ENCODE results near the gene BCL2A1.
"Not testable (repeated sequence)": the region's sequence is repeated elsewhere in the genome, so short reads cannot be mapped to it uniquely, and the experiment has no call there.

BCL2A1 gene

DNA sequence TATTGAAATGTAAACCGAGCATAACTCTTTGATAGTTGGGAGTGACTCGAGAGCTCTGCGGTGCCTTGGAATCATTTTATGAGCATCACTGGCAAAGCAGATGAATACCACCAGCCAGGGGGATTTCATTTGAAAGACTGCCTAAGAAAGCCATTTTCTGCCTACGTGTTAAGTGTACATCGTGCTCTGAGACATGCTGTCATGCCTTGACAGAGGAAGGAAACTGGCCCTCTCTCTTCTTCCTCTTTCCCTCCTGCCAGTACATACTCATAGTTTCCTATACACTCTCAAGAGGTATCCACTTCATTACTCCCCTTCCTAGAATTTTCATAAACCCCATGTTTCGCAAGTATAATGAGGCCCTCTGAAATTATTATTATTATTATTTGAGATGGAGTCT lies 8.8 kb downstream of the BCL2A1 start:
- DNase-seq: no peak

DNA sequence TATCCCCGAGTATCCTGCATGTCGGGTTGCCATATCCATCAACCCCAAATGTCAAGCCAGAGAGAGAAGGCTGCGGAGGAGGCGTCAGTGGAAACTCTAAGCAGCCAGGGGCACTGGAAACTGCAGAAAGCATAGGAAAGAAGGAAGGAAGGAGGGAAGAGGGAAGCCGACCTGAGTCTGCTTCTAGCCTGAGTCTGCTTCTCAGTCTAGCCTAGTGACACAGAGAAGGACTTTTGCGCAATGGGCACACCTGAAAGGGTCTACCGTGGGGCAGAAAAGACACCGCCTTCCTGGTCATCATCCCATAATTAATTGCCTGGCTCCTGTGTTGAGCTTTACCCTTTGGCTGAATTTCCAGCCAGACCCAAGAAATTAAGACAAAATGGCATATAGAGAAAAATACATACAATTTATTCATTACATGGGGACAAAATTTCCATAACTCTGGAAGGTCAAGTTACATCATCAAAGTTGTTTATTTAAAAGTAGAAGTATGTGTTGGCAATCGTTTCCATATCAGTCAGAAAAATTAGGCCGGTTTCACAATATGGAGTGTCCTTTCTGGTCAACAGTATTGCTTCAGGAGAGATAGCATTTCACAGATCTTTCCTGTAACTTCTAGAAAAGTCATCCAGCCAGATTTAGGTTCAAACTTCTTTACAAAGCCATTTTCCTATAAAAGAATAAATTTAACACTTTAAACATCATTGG lies 10.3 kb downstream of the BCL2A1 start:
- DNase-seq: no peak

DNA sequence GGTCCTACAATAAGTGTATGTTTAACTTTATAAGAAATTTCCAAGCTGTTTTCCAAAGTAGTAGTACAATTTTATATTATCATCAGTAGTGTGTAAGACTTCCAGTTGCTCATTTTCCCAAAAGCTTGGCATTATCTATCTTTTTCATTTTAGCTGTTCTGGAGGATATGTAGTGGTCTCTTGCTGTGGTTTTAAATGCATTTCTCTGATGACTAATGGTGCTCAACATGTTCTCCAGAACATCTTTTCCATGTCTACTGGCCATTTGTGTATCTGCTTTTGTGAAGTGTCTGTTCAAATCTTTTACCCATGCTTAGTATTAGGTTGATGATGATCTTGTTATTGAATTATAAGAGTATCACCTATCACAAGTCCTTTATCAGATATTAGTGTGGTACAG lies 13.3 kb downstream of the BCL2A1 start:
- DNase-seq: no peak

DNA sequence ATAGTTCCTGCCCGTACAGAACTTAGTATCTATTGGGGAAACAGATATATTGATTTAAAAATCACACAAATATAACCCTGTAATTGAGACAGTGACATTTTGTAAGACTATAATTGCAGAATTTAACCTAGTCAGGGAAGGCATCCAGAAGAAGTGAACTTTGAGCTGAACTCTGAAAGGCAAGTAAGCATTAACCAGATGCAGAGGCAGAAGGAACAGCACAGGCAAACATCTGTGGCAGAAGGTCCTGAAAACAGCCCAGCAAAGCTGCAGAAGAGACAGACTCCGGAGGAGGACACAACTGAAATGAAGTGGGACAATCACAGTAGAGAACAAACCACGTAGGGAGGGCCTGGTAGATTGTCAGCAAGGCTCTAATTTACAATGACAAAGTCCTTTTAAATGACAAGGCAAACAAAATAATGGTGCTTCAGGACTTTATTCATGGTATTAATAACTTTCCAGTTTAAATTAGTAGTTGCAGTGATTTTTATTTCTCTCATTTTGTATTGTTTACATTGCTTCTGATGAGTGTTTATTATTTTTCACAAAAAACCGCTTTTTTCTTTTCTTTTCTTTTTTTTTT lies 14.5 kb downstream of the BCL2A1 start:
- DNase-seq: no peak

DNA sequence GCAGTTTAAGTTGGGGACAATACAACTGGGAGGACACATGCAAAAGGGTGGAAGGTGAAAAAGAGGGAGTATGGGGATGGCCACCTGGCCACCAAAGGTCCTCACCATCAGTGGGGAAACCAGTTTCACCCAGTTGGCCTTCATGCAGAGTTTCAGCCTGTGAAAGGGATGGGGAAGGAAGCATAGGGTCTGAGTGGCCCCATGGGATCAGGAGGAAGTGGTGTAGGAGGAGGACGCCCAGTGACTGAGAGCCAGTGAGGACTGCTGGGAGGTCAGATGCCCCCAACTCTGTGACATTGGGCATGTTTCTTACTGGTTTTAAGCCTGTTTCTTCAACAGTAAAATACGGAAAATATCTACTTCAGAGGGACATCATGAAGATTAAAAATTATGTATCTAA lies 16.3 kb downstream of the BCL2A1 start:
- DNase-seq: peak in 1 of 58 donors; percentile 6

DNA sequence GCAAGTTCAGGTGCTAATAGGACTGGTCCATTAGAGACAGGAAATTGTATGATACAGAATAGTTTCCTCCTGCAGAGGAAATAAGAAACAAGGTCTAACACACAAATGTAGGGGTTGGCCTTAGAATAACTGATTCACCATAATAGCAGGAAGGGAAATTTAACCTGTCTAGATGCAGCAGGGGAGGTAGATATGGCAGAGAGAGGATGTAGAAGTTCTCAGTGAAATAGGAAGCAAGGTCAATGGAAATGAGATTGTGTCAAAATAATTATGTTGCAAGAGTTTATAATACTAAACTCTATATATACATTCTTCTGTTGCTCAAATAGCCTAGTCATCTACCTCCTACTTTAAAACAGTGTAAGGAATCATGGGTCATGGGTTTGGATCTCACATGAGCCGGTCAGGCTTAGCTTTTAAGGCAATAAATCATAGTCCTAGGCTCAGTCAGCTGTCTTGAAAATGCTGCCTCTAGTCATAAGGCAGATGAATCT lies 17.0 kb downstream of the BCL2A1 start:
- no peak for DNase-seq

DNA sequence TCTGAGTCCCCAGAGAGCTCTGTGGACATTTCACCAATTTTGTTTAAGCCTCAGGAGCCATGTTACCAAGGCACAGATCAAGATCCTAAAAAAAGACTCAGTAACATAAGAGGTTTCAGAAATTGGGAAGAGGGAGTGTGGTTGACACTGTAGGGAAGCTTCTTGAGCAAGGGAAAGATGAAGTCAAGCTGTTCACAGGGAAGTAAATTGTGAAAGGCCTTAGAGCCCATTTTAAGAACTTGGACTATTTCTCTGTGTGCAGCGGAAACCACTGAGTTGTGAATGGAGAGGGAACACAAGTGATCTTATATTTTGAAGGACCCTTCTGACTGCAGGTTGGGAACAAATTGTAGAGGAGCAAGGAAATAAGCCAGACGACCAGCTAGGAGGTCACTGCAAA lies 18.7 kb downstream of the BCL2A1 start:
- DNase-seq: peak in 1 of 58 donors; percentile 8

DNA sequence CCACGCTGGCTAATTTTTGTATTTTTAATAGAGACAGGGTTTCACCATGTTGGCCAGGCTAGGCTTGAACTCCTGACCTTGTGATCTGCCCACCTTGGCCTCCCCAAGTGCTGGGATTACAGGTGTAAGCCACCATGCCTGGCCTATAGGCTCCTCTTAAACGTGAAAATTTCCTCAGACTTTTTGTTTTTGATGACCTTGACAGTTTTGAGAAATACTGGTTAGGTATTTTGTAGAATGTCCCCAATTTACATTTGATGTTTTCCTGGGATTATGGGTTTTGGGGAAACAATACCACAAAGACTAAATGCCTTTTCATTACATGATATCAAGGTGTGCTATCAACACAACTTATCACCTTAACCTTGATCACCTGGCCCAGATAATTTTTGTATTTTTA lies 20.7 kb downstream of the BCL2A1 start:
- no peak for DNase-seq

DNA sequence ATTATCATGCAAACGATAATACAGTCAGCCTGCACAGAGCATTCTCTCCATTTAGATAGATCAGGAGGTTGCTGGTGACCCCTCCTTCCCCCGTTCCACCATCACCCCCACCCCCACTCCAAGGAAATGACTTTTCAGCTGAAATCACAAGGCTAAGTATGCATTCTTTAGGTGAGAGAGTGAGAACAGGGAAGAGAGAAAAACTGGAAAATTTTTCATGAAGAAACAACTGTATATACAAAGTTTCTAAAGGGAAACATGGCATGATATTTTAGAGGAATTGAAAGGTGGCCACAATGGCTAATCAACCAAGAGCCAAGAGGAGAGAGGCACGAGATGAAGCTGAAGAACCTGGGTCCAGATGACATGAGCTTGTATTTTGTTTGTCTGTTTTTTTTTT lies 22.2 kb downstream of the BCL2A1 start:
- DNase-seq: no peak

DNA sequence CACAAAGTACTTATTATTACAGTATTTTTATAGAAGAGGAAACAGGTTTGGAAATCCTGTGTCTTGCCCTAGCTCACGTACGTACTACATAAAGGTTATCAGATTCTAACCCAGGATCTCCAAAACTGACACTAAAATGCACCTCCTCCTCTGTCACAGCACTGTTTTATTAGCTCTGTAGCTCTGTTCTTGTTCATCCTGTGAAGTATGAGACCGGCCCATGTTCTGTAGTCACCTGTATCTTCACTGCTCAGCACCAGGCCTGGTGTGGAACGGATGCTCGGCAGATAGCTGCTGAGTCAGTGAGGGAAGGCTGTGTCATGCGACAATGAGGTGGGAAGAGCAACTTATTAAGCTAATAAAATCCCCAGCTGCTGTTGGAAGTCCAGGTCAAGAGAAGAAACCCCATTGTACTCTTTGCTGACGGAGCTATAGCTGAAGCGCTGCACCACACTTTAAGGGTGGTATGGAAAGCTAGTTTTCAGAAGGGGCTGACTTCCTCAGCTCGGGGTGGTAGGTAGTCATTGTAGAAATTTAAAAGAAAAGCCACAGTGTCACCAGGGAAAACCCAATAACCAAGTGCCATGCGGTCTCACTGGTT lies 22.8 kb downstream of the BCL2A1 start:
- no peak for DNase-seq

DNA sequence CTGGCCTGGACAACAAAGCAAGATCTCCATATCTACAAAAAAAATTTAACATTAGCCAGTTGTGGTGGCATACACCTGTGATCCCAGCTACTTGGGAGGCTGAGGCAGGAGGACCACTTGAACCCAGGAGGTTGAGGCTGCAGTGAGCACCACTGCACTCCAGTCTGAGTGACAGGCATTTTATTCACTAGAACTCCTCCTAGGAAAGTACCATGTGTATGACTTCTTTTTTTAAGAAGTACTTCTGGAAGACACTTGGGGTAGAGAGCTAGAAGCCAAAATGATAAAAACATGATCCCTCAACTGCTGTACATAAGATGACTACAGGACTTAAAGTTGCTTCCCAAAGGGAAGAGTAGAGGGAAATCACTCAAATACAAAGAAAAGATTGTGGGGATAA lies 24.0 kb downstream of the BCL2A1 start:
- no peak for DNase-seq

DNA sequence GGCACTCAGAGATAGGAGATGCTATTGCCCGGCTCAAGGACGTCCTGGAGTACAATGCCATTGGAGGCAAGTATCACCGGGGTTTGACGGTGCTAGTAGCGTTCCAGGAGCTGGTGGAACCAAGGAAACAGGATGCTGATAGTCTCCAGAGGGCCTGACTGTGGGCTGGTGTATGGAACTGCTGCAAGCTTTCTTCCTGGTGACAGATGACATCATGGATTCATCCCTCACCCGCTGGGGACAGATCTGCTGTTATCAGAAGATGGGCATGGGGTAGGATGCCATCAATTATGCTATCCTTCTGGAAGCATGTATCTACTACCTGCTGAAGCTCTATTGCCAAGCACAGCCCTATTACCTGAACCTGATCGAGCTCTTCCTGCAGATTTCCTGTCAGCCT lies 26.4 kb downstream of the BCL2A1 start:
- no peak for DNase-seq

DNA sequence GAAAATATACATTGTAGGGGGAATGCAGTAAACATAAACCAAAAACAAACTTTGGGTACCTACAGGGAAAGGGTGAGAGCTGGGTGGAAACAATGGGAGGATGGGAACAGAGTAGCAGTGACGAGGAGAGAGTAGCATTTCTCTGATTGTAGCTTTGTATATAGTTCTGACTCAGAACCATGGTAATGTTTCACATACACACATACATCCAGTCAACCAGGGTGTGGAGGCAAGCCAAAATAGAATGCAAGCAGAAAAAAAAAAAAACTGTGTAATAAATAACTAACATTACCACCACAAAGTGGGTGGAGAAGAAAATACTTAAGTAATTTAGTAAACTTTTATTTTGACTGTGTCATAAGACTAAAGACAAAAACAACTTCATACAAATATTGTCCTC lies 27.2 kb downstream of the BCL2A1 start:
- no peak for DNase-seq

DNA sequence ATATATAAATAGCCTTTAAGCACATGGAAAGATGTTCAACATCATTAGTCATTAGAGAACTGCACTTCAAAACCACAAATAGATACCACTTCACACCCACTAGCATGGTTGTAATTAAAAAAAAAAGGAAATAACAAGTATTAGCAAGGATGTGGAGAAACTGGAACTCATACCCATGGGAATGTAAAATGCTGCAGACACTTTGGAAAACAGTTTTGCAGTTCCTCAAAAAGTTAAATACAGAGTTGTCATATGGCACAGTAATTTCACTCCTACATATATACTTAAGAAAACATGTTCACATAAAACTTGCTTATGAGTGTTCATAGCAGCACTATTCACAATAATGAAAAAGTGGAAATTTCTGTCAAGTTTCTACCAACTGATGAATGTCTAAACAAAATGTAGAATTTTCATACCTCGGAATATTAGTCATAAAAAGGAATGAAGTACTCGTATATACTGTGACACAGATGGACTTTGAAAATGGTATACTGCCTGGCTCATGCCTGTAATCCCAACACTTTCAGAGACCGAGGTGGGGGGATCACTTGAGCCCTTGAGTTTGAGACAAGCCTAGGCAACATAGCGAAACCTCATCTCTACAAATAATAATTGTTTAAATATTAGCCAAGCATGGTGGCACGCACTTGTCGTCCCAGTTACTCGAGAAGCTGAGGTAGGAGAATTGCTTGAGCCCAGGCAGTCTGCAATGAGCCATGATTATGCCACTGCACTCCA lies 28.1 kb downstream of the BCL2A1 start:
- DNase-seq: no peak

DNA sequence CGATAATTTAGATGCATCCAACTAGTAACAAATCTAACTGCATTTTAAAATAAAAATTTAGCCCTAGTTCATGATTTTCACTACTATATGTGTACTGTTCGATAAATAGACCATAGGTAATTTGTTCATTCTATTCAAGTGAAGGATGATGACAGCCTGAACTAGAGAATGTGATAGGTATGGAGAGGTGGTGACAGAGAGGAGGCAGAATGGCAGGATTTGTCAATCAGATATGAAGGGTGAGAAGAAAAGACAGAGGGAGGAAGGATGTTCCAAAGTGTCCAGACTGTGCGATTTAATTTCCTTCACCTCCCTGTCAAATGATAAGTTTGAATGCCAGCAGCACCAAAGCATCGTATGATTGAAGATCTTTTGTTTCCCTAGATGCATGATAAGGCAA lies 31.6 kb downstream of the BCL2A1 start:
- no peak for DNase-seq

DNA sequence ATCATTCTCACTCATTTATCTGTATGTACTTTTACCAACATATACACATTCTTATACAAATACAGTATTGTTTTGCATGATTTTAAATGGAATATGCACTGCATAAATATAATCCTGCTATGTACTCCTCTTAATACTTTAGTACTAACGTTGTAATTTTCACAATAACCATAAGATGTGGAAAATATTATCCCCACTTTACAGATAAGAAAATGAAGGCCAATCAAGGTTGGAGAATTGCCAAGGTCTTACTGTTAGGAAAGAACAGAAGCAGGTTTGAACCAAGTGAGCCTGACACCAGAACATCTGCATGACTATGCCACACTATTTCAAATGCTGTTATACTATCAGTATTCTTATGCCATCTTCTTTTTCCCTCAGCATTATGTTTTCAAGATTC lies 32.9 kb downstream of the BCL2A1 start:
- DNase-seq: no peak

DNA sequence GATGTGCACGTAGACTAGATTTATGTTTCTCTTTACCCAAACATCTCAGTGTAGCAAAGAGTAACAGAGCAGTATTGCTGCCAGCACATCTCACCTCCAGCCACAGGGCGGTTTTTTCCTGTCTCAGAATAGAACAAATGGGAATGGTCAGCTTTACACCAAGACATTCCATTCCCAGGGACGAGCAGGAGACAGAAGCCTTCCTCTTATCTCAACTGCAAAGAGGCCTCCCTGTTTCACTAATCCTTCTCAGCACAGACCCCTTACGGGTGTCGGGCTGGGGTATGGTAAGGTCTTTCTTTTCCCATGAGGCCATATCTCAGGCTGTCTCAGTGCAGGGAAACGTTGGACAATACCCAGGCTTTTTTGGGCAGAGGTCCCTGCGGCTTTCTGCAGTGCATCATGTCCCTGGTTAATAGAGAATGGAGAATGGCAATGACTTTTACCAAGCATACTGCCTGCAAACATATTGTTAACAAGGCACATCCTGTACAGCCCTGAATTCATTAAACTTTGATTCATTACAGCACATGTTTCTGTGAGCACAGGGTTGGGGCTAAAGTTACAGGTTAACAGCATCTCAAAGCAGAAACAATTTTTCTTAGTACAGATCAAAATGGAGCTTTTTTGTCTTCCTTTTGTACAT lies 35.3 kb downstream of the BCL2A1 start:
- not testable (repeated sequence) for DNase-seq

DNA sequence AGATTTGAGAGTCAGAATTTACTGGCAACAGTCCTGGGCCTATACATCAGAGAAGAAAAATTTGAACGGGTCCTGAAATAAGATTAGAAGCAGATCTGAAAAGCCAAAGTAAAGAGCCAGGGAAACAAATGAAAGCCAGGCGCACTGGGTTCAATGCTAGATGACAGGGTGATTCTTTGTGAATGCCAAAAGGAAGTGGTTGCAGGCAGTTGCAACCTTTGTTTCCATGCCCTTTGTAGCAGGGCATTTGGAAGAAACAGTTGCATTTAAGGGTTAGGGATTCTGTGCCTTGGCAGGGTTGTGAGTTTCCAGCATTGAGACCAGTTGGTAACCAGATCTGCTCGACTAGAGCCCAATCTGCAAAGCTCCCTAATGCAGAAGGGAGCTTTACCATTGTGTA lies 37.8 kb downstream of the BCL2A1 start:
- no peak for DNase-seq

DNA sequence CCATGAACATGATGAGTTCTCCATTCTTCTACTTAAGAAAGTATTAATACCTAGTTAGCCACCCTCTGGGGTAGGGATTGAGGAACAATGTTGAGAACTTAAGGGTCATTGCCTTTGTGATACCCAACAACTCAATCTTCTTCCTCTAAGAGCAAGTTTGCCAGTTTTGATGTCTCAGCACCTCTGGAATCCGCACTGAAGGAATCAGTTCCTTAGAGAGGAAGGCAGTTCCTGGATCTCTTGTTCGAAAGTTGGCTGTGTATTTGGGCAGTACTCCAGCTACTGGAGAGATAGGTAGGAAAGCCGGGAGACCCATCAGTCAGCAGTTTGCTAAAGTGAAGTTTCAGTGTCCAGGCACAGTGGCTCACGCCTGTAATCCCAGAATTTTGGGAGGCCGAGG lies 38.5 kb downstream of the BCL2A1 start:
- no peak for DNase-seq

DNA sequence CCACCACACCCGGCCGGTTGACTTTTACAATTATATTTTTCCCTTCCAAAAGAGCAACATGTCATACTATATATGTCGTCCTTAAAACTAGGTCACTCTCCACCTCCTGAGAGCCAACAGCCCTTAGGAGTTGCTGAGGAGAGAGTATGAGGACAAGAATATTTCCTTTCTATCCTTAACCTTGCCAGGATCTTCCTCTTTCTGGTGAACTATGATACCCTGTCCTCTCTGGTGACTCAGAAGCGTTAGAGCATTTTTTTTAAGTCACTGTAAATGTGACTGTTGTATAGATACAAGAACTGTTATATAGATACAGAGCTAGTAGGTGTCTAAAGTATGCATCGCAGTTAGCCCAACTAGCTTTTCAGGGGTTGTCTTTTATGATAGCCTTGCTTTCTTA lies 40.5 kb downstream of the BCL2A1 start:
- no peak for DNase-seq

DNA sequence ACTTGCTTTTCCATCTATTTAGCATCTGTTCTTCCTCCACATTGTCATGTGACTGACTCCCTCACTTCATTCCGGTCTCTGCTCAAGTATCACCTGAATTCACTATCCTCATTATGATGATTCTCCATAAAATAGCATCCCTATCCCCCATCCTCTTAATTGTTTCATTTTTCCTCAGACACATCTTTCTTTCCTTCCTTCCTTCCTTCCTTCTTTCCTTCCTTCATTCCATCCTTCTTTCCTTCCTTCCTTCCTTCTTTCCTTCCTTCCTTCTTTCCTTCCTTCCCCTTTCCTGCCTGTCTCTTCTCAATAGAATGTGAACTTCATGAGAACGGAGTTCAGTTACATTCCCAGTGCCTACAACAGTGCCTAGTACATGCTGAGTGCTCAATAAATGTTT lies 41.6 kb downstream of the BCL2A1 start:
- DNase-seq: no peak

DNA sequence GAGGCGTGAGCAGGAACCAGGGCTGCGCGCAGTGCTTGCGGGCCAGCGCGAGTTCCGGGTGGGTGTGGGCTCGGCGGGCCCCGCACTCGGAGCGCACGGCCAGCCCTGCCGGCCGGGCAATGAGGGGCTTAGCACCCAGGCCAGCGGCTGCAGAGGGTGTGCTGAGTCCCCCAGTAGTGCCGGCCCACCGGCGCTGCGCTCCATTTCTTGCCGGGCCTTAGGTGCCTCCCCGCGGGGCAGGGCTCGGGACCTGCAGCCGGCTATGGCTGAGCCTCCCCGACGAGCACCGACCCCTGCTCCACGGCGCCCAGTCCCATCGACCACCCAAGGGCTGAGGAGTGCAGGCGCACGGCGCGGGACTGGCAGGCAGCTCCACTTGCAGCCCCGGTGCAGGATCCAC lies 44.9 kb downstream of the BCL2A1 start:
- not testable (repeated sequence) for DNase-seq
